Uterus (tissue), 4 donors: ENCODE results near the gene TMEM156. TPM values are rescaled to one million over a fixed set of nuclear protein-coding genes. Genes with fewer than 3 reads are reported as not detected.
"Not testable (repeated sequence)": the region's sequence is repeated elsewhere in the genome, so short reads cannot be mapped to it uniquely, and the experiment has no call there.

Experiments used
- DNase-seq, 2 donors: peaks; one replicate each; pipeline ENCODE4 v3.0.0-alpha.2; 2019 to 2020
- H3K27ac ChIP-seq, 2 donors: fragments of 200-600 bp; sonication (generic); 1 replicate in 1 of 2; 2 replicates in 1 of 2; pipeline ENCODE4 v1.5.1; 2016 to 2018
- H3K27me3 ChIP-seq, 2 donors: fragments of 200-600 bp; sonication (generic); one replicate each; pipeline ENCODE4 v1.5.1; 2018 to 2019; ENCODE audit warnings: control low read depth in 1 of 2
- H3K36me3 ChIP-seq, 2 donors: fragments of 200-600 bp; sonication (generic); one replicate each; pipeline ENCODE4 v1.5.1; 2019; ENCODE audit warnings: control low read depth in 1 of 2
- H3K4me1 ChIP-seq, 2 donors: fragments of 200-600 bp; sonication (generic); one replicate each; pipeline ENCODE4 v1.5.1; 2018 to 2019; ENCODE audit warnings: control low read depth in 1 of 2
- H3K4me3 ChIP-seq, 2 donors: fragments of 200-600 bp; sonication (generic); 1 replicate in 1 of 2; 2 replicates in 1 of 2; pipeline ENCODE4 v1.5.1; 2018 to 2019; ENCODE audit warnings: mild to moderate bottlenecking in 1 of 2
- H3K9me3 ChIP-seq, 2 donors: fragments of 200-600 bp; sonication (generic); one replicate each; pipeline ENCODE4 v1.5.1; 2019; ENCODE audit warnings: control low read depth in 1 of 2
- CTCF ChIP-seq, 4 experiments: fragments of 200-600 bp in 2 of 4; fragments of 450-650 bp in 2 of 4; sonication (generic) in 2 of 4; IDR thresholded peaks; one replicate each; pipeline ENCODE4 v1.5.1; 2016 to 2019; ENCODE audit warnings: antibody characterized with exemption in 4 of 4, mild to moderate bottlenecking in 2 of 4, moderate library complexity in 1 of 4
- POLR2A ChIP-seq, 2 donors: fragments of 450-650 bp; IDR thresholded peaks; one replicate each; pipeline ENCODE4 v1.6.1; 2016; ENCODE audit warnings: antibody characterized with exemption in 2 of 2, mild to moderate bottlenecking in 1 of 2, moderate library complexity in 1 of 2
- intact Hi-C: fragments of 100-400 bp; cut with DNase I; formaldehyde crosslinking; loops from one replicate; pipeline ENCODE4 v1.15.1; 2023; ENCODE audit warnings: low total_unique reads
- total RNA-seq, 4 donors: library from RNA; depleted of rRNA in 3 of 4; stranded (reverse); fragments of >200 nt in 3 of 4; gene quantifications; one replicate each; pipeline versions ENCODE4 v1.1.0 to v1.2.4, GENCODE V29; 2014 to 2023
- donor health status: DM: yes; HTN: yes; CAD: no.

Gene TMEM156
- total RNA-seq, 4 donors from 2014 or later, result 0.37 to 0.41 TPM; not detected in 2

- Histone ChIP-seq H3K9me3 (no peaks in the 10 kb centered on the region), H3K36me3 (no peaks in the 10 kb centered on the region), H3K4me3 (no peak overlapping the region), H3K27ac (no peak overlapping the region), H3K27me3 (no peaks in the 10 kb centered on the region), H3K4me1 (no peaks in the 10 kb centered on the region)
- TF ChIP-seq CTCF (IDR thresholded peaks at IDR 0.05), result no peak
- no peak for TF ChIP-seq POLR2A (IDR thresholded peaks at IDR 0.05)
- intact Hi-C loops, result no loop called here
- no peak for DNase-seq
These were observed 10.0 kb downstream of the TMEM156 start for GRCh38 chr4:39022241-39022640.

DNA sequence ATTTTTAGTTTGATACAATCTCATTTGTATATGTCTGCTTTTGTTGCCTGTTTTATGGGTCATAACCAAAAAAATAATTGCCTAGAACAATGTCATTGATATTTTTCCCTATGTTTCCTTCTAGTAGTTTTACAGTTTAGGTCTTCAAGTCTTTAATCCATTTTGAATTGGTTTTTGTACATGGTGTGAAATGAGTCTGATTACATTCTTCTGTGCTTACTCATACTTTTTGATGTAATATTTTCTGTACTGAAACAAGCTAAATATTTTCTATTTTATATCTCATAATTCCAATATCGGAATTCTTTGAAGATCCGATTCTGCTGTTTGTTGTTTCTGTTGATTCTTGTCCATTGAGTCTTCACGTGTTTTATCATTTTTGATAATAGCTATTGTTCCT lies 10.6 kb downstream of the TMEM156 start:
- DNase-seq, result no peak
- TF ChIP-seq POLR2A (IDR thresholded peaks at IDR 0.05), result no peak
- no peak for TF ChIP-seq CTCF (IDR thresholded peaks at IDR 0.05)
- H3K27ac ChIP-seq, result no peak overlapping the region
- no peaks in the 10 kb centered on the region for H3K36me3 ChIP-seq
- no peaks in the 10 kb centered on the region for H3K4me1 ChIP-seq
- H3K27me3 ChIP-seq, result no peaks in the 10 kb centered on the region
- H3K4me3 ChIP-seq, result no peak overlapping the region
- H3K9me3 ChIP-seq, result no peaks in the 10 kb centered on the region
- intact Hi-C loops, result no loop called here

DNA sequence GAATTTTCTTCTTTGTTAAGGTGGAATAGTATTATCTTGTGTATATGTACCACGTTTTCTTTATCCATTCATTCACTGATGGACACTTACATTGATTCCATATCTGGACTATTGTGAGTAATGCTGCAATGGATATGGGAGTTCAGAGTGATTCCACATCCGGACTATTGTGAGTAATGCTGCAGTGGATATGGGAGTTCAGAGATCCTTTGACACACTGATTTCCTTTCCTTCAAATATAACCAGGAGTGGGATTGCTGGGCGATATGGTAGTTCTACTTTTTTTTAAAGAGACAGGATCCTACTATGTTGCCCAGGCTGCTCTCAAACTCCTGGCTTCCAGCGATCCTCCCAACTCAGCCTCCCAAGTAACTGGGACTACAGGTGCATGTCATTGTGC lies 12.1 kb downstream of the TMEM156 start:
- no peaks in the 10 kb centered on the region for H3K9me3 ChIP-seq
- TF ChIP-seq CTCF (IDR thresholded peaks at IDR 0.05) (no peak), POLR2A (IDR thresholded peaks at IDR 0.05) (no peak)
- H3K27ac ChIP-seq, result no peak overlapping the region
- intact Hi-C loops, result no loop called here
- no peaks in the 10 kb centered on the region for H3K27me3 ChIP-seq
- DNase-seq, result no peak
- H3K4me3 ChIP-seq, result no peak overlapping the region
- H3K4me1 ChIP-seq, result no peaks in the 10 kb centered on the region
- H3K36me3 ChIP-seq, result no peaks in the 10 kb centered on the region

DNA sequence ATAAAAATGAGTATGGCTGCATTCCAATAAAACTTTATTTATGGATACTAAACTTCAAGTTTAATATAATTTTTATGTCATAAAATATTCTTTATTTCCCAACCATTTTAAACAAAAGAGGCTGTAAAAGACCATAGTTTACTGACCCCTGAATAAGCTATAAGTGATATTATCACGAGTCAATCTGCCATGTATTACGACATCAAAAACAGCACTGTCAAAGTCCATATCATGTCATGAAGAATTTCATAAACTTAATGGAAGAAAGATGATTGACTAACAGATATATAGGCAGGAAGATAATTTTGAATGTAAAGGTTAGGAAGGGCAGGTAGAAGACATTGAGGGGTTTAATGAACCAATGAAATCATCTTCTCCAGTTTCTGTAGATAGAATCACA lies 18.2 kb downstream of the TMEM156 start:
- intact Hi-C loops, result no loop called here
- no peak overlapping the region for H3K27ac ChIP-seq
- TF ChIP-seq POLR2A (IDR thresholded peaks at IDR 0.05) (no peak), CTCF (IDR thresholded peaks at IDR 0.05) (no peak)
- H3K27me3 ChIP-seq, result no peaks in the 10 kb centered on the region
- no peak overlapping the region for H3K4me3 ChIP-seq
- H3K4me1 ChIP-seq, result no peaks in the 10 kb centered on the region
- DNase-seq, result no peak
- no peaks in the 10 kb centered on the region for H3K9me3 ChIP-seq
- no peaks in the 10 kb centered on the region for H3K36me3 ChIP-seq

- no peaks in the 10 kb centered on the region for H3K36me3 ChIP-seq
- DNase-seq, result no peak
- H3K4me1 ChIP-seq, result no peaks in the 10 kb centered on the region
- intact Hi-C loops, result no loop called here
- no peak overlapping the region for H3K4me3 ChIP-seq
- no peaks in the 10 kb centered on the region for H3K9me3 ChIP-seq
- no peaks in the 10 kb centered on the region for H3K27me3 ChIP-seq
- TF ChIP-seq CTCF (IDR thresholded peaks at IDR 0.05) (no peak), POLR2A (IDR thresholded peaks at IDR 0.05) (no peak)
- no peak overlapping the region for H3K27ac ChIP-seq
These were observed 27.5 kb downstream of the TMEM156 start for GRCh38 chr4:39004758-39005157.

GRCh38 chr4:39002058-39002457 lies 30.2 kb downstream of the TMEM156 start:
- H3K9me3 ChIP-seq, H3K27me3 ChIP-seq, H3K36me3 ChIP-seq, H3K27ac ChIP-seq, H3K4me1 ChIP-seq, H3K4me3 ChIP-seq, intact Hi-C loops, DNase-seq: not testable (repeated sequence)
